ENCODE data around the gene ARFGAP1.
A peak's percentile ranks its signal among the peaks of the same experiment; 100 is the strongest.
"Not testable (repeated sequence)": the region's sequence is repeated elsewhere in the genome, so short reads cannot be mapped to it uniquely, and the experiment has no call there.

ARFGAP1 gene

DNA sequence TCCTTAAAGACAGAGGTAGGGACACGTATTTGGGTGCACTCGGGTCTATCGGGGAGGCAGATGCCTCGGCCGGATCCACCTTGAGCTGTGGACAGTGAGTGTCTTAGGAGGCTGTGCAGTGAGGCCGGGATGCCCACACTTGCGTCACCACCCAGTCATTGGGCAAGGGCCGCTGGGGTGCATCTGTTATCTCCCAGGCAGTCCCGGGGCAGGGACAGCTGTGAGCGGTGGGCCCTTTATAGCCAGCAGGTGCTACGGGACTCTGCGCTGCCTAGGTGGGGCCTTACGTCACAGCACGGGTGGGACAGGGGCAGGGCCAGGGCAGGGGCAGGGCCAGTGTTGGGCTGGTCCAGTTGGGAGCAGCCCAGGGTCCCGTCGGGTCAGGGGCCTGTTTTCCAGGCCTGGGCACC lies 19.7 kb downstream of the ARFGAP1 start:
- peak; percentile 11 for DNase-seq (ENCODE audit: low read depth)

GRCh38 chr20:63292904-63293303 lies 20.3 kb downstream of the ARFGAP1 start, which contains the start of gene COL20A1:
Gene COL20A1, plus strand, starts transcription at chr20:63293186. Its CDS starts 1,922 bp downstream, at chr20:63295108.
- no peak for DNase-seq (ENCODE audit: low read depth)

GRCh38 chr20:63293456-63293855 lies 20.8 kb downstream of the ARFGAP1 start:
- DNase-seq (ENCODE audit: low read depth): no peak

DNA sequence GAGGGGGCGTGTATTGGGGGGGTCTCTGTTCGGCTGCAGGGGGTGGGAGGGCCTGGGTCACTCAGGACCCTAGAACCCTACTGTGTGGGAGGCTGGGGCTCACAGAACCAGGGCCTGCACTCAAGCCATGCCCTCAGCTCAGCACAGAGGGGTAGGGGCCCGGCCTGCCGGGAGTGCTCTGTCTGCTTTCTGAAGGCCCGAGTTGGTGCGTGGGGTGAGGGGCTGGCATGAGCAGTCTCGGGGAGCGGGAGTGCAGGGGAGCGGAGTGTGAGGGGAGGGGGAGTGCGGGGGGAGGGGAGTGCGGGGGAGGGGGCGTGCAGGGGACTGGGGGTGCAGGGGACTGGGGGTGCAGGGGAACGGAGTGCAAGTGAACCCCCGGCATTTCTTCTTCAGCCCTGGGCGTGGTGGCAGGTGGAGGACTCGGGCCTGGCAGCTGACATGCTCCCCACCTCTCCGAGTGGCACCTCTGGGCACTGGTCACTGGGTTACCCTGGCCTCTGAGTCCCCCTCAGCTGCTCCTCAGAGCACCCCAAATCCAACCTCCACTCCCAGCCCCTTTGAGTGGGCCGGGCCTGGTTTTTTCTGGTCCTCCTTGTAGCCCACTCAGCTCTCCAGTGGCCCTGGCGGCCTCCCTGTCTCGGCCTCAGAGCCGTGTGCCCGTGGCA lies 21.4 kb downstream of the ARFGAP1 start:
- no peak for DNase-seq (ENCODE audit: low read depth)

DNA sequence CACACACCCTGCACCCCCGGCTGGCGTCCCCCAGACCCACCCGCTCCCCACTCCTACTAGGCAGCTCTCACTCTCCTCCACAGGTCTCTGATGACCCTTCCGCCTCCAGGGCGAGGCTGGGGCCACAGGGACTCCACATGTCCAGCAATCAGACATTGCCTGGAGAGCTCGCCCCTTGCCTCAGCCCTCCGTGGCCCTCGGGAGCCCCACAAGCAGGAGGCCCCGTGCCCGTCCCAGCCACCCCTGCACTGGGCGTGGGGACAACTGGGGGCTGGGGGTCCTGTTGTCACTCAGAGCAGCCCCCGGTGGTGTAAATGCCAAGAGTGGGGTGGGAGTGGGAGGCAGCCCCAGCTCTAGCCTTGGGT lies 21.9 kb downstream of the ARFGAP1 start:
- DNase-seq (ENCODE audit: low read depth): no peak

GRCh38 chr20:63295018-63295417 lies 22.4 kb downstream of the ARFGAP1 start:
- no peak for DNase-seq (ENCODE audit: low read depth)

GRCh38 chr20:63295422-63295821 lies 22.8 kb downstream of the ARFGAP1 start:
- no peak for DNase-seq (ENCODE audit: low read depth)

GRCh38 chr20:63295846-63296245 lies 23.2 kb downstream of the ARFGAP1 start:
- no peak for DNase-seq (ENCODE audit: low read depth)

- DNase-seq (ENCODE audit: low read depth): no peak
Observed at GRCh38 chr20:63296531-63297299, 24.1 kb downstream of the ARFGAP1 start.

- DNase-seq (ENCODE audit: low read depth): no peak
Observed at GRCh38 chr20:63297371-63297781, 24.8 kb downstream of the ARFGAP1 start.

DNA sequence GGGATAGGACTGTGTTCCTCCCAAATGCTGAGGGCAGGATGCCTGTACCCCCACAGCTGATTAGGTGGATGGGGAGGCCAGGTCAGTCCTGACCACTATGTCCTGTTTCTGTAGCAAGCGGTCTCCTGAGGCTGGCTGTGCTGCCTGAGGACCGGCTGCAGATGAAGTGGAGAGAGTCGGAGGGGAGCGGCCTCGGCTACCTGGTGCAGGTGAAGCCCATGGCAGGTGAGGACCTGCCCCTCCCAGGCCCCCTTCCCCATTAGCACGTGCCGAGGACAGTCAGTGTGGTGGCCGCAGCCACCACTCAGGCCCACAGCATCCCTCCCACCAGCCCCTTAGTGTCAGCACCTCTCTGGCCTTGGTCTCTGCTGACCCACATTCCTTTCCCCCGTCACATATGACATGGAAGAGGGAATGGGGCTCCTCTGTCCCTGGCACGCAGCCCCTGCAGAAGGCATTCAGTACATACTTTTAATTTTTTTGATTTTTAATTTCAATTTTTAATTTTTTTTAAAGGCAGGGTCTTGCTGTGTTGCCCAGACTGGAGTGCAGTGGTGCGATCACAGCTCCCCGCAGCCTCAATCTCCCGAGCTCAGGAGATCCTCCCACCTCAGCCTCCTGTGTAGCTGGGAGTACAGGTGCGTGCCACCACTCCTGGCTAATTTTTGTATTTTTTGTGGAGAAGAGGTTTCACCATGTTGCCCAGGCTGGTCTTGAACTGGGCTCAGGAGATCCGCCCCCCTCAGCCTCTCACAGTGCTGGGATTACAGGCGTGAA lies 25.4 kb downstream of the ARFGAP1 start:
- DNase-seq (ENCODE audit: low read depth): no peak

DNA sequence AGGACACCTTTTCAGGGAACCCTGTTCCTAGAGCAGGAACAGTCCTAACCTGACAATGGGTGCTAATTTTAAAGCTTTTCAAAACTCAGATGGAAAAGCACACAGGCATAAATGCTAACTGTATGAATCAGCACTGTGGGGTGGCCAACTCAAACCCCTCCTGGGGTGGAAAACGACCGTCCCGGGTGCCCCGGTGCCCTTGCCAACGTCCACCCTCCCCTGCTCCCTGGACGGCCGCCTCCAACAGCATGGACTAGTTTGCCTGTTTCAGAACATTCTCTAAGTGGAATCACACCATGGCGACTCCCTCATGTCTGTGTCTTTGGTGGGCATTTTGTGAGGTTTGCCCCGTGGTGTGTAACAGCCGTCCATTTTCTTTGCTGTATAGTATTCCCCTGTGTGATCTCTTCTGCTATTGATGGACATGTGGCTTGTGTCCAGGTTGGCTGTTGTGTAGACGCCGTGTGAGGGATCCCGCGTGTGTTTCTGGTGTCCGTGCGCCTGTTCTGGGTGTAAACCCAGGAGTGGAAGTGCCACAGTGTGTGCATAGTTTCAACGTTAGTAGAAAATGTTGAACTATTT lies 26.2 kb downstream of the ARFGAP1 start:
- DNase-seq (ENCODE audit: low read depth): no peak

DNA sequence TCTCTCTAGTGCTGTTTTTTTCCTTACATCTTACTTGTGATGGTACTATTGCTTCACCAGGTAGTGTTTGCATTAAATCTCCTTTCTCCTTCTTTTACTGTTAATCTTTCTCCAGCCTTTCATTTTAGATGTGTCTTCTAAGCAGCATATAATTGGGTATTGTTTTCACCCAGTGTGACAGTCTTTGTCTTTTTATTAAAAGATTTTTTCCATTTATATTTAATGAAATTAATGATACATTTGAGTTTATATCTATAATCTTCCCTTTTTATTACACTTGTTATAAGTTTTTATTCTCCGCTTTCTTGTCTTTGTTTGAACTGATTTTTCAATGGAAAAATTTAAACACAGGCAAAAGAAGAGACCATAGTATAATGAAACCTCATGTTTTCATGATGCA lies 29.1 kb downstream of the ARFGAP1 start:
- DNase-seq (ENCODE audit: low read depth): no peak

- DNase-seq (ENCODE audit: low read depth): no peak
Observed at GRCh38 chr20:63303095-63303666, 30.6 kb downstream of the ARFGAP1 start.

- no peak for DNase-seq (ENCODE audit: low read depth)
Observed at GRCh38 chr20:63305393-63305792, 32.8 kb downstream of the ARFGAP1 start.

- DNase-seq (ENCODE audit: low read depth): not testable (repeated sequence)
Observed at GRCh38 chr20:63305933-63306672, 33.5 kb downstream of the ARFGAP1 start.

- DNase-seq (ENCODE audit: low read depth): no peak
Observed at GRCh38 chr20:63306673-63307537, 34.3 kb downstream of the ARFGAP1 start.

- DNase-seq (ENCODE audit: low read depth): no peak
Observed at GRCh38 chr20:63307538-63308217, 35.1 kb downstream of the ARFGAP1 start.

GRCh38 chr20:63308218-63308911 lies 35.8 kb downstream of the ARFGAP1 start:
- no peak for DNase-seq (ENCODE audit: low read depth)
